ENCODE measurements around the gene TMEM154.

GRCh38 chr4:152661649-152662048 lies 18.1 kb downstream of the TMEM154 start:
- TF ChIP-seq CTCF (IDR thresholded peaks at IDR 0.05; ENCODE audit: low read depth, low read length) (no peak), EZH2phosphoT487 (IDR thresholded peaks at IDR 0.05; ENCODE audit: low read depth) (no peak)
